AG10803 (cell line): ENCODE data around the gene H3-3A.

ENCODE experiments used
- DNase-seq: peaks from one replicate; pipeline ENCODE4 v3.0.0; 2010; ENCODE audit warnings: low read depth
- H3K4me3 ChIP-seq: 2 replicates; pipeline ENCODE4 v1.5.1; 2011; ENCODE audit warnings: mild to moderate bottlenecking, low read length, control low read depth
- TF ChIP-seq, protein P1 (sequence below): conservative IDR thresholded peaks from 2 replicates; pipeline ENCODE4 v1.5.1; 2011; ENCODE audit warnings: mild to moderate bottlenecking, low read length, control low read depth, inconsistent platforms

The H3-3A gene

DNA sequence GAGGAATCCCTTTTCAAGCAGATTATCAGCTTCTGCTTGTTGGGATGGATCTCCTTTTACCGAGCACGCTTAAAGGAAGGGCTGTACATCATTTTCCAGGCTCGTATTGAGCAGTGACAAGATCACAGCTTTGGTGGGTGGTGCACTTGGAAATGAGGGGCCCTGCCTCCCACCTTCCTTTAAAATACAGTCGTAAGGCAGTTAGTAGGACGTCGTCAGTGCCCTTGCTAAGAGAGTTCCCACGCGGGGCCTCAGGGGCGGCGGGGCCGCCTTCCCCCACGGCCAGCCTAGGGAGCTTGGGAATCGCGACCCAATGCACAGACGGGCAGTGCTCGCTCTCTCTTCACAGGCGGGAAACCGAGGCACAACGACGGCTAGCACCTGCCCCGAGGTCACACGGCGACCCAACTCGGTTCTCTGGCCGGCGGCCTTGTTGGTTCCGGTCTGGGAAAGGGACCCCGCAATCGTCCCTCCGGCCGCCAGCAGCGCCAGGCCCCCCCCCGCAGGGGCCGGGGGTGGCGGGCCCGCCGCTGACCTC, 58.6 kb downstream of the H3-3A start:
- DNase-seq, result no peak
- H3K4me3 ChIP-seq, result peak overlapping the region; percentile 17; the same call in 1 of the 2 replicates
- TF ChIP-seq, protein P1, sequence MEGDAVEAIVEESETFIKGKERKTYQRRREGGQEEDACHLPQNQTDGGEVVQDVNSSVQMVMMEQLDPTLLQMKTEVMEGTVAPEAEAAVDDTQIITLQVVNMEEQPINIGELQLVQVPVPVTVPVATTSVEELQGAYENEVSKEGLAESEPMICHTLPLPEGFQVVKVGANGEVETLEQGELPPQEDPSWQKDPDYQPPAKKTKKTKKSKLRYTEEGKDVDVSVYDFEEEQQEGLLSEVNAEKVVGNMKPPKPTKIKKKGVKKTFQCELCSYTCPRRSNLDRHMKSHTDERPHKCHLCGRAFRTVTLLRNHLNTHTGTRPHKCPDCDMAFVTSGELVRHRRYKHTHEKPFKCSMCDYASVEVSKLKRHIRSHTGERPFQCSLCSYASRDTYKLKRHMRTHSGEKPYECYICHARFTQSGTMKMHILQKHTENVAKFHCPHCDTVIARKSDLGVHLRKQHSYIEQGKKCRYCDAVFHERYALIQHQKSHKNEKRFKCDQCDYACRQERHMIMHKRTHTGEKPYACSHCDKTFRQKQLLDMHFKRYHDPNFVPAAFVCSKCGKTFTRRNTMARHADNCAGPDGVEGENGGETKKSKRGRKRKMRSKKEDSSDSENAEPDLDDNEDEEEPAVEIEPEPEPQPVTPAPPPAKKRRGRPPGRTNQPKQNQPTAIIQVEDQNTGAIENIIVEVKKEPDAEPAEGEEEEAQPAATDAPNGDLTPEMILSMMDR, result no peak
